OCI-LY1 (cell line): ENCODE data around the gene SPEM1.

Source experiments
- EZH2 ChIP-seq: fragments of 200-600 bp; sonication (generic), shearing (Covaris generic); IDR thresholded peaks from 2 replicates; pipeline ENCODE4 v1.8.0; 2017; ENCODE audit warnings: borderline replicate concordance, mixed run types, mild to moderate bottlenecking, antibody characterized with exemption, low read length, moderate library complexity, mixed read lengths
- TF ChIP-seq, protein P1 (sequence below): fragments of 200-600 bp; sonication (generic), shearing (Covaris generic); IDR thresholded peaks from 2 replicates; pipeline ENCODE4 v1.5.1; 2017; ENCODE audit warnings: mild to moderate bottlenecking, antibody characterized with exemption, low read length, moderate library complexity, mixed read lengths

DNA sequence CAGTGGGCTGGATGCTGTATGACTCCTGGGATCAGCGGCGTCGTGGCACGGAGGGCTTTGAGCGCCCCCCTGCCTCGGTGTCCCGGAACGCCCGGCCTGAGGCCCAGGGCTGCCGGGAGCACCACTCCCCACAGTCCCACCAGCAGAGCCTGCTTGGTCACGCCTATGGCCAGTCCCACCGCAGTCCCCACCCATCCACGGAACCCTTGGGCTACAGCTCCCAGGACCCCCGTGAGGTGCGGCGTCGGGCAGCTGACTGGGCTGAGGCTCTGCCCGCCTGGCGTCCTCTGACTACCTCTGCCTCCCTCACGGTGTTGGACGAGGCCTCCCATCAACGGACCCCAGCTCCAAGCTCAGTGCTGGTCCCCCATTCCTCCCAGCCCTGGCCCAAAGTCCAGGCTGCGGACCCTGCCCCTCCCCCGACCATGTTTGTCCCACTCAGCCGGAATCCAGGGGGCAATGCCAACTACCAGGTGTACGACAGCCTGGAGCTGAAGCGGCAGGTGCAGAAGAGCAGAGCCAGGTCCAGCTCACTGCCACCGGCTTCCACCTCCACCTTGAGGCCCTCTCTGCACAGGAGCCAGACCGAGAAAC is 6.9 kb downstream of the SPEM1 start:
- TF ChIP-seq, protein P1, sequence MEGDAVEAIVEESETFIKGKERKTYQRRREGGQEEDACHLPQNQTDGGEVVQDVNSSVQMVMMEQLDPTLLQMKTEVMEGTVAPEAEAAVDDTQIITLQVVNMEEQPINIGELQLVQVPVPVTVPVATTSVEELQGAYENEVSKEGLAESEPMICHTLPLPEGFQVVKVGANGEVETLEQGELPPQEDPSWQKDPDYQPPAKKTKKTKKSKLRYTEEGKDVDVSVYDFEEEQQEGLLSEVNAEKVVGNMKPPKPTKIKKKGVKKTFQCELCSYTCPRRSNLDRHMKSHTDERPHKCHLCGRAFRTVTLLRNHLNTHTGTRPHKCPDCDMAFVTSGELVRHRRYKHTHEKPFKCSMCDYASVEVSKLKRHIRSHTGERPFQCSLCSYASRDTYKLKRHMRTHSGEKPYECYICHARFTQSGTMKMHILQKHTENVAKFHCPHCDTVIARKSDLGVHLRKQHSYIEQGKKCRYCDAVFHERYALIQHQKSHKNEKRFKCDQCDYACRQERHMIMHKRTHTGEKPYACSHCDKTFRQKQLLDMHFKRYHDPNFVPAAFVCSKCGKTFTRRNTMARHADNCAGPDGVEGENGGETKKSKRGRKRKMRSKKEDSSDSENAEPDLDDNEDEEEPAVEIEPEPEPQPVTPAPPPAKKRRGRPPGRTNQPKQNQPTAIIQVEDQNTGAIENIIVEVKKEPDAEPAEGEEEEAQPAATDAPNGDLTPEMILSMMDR, result no peak
- no peak for TF ChIP-seq EZH2
